ENCODE data around the gene SLC24A3.
A peak's percentile ranks its signal among the peaks of the same experiment; 100 is the strongest.

Gene SLC24A3

DNA sequence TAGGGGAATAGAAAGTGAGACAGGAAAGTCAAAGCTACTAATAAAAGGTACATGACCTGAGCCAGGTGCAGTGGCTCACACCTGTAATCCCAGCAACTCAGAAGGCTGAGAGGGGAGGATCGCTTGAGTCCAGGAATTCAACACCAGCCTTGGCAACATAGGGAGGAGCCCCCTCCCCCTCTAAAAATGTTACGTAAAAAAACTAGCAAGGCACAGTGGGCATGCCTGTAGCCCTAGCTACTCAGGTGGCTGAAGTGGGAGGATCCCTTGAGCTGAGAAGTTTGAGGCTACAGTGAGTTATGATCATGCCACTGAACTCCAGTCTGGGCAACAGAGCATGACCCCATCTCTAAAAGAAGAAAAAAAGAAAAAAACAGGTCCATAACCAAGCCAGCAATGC lies 359.6 kb downstream of the SLC24A3 start:
- no peak for DNase-seq (ENCODE audit: low read depth in 4 of 4, low spot score in 1 of 4)

DNA sequence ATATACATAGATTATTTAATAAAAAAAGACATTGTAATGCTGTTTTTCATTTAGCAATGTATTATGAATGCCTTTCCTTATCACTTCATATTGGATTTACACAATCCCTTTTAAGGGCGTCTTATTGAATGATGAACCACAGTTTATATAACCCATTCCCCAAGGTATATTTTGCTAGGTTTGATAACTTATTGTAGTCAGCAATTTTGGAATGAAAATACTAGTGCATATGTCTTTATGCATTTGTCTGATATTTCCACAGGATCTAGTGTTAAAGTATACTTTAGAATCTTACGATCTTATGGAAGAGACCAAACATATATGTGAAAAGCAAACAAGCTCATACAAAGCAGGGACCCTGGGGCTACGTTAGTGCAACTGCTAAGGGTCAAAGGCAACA lies 365.2 kb downstream of the SLC24A3 start:
- no peak for DNase-seq (ENCODE audit: low read depth in 4 of 4, low spot score in 1 of 4)

DNA sequence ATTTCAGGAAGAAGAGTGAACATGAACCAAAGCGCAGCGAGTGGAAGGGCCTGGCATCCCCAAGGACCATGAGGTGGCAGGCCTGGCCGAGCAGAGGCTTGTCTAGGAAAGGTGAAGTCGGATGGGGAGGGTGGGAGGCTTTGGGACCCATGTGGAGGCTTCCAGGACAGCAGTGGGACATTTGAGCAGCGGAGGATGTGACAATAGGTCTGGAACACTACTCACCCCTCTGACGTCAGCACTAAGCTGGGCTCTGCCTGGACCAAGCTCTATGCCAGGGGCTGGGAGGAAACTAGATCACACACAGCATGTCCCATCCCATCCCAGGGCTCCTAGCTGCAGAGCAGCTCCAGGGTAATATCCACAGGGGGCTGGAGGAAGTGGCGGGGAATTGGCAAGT lies 370.3 kb downstream of the SLC24A3 start:
- no peak for DNase-seq (ENCODE audit: low read depth in 4 of 4, low spot score in 1 of 4)

DNA sequence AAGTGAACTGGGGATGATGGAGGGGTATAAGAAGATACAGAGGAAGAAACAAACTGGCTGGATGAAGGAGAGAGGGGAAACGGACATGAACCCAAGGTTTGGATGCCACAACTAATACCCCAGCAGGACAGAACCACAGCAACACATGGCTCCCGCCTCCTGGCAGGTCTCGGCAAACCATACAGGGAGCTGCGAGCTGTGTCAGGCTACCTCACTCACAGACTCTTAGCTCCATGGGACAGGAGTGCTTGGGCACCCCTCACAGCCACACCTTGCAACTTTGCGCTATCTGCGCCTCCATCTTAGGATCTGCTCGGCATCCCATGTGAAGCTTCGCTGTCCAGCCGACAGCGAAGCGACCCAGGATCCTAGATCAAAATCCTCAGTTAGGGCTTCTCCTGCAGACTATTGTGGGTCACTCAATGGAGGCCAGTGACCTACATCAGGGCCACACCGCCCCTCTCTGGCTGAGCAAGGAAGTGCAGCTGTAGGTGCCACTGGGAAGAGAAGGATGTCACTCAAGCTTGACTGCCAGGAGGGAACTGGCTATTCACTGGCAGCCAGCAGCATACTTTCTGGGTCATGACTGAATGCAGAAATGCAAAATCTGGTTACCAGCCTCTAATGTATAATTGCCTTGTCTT lies 371.2 kb downstream of the SLC24A3 start:
- peak in 3 of 4 experiments; percentile 2 to 12 (median 10) for DNase-seq (ENCODE audit: low read depth in 4 of 4, low spot score in 1 of 4)

DNA sequence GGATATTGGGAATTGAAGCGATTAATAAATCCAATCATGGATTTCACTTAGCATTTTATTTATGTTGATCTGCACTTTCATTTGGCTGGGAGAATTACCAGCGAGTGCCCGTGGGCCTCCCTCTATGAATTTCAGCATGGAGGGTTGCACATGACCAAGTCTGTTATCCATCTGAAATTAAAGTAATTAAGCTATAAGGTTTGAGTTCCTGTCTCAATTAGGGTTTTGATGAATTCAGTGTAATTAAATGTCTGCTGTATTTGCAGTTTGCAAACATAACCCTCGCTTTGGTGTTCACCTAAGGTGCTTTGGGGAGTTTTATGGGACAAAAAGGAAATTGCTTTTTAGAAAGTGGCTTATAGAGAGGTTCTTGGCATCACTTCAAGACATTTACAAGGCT lies 375.8 kb downstream of the SLC24A3 start:
- DNase-seq (ENCODE audit: low read depth in 4 of 4, low spot score in 1 of 4) = no peak

DNA sequence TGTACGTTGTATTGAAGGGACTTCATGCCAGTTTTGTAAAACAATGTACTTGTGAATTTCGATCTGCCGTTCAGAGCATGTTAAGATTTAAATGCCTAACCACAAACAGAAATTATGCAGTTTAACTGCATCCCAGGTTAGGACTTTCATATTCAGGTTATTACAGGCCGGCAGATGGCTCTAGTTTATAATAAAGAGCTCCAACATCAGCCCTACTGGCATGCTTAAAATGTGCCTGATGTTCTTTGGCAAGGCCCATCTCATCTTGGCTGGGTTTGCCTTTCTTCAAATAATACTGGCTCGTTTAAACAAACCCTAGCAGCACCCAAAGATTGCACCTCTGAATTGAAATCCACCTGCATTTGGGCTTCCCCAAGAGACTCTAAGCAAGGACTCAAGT lies 376.3 kb downstream of the SLC24A3 start:
- no peak for DNase-seq (ENCODE audit: low read depth in 4 of 4, low spot score in 1 of 4)

DNA sequence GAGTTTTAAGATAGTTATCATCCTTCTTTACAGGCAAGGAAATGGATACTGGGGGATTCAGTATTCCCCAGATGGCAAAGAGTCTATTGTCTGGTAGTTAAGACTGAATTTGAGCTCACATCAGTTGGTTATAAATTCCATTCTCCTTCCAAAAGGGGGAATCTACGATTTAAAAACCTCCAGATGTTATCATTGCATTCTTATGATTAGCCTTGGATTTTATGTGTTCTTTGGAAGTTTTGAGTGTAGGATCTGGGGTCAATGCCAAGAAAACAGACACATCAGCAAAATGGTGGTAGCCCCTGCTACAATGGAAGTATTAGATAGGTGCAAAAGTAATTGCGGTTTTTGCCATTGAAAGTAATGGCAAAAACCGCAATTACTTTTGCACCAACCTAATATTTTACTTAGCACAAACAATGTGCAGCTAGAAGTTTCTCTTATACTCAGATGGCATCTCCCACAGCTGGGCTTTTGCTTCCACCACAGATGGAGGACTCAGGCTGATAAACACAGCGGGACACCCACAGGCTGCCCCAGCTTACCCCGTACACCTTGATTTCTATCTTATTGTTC lies 377.4 kb downstream of the SLC24A3 start:
- DNase-seq (ENCODE audit: low read depth in 4 of 4, low spot score in 1 of 4) = no peak

DNA sequence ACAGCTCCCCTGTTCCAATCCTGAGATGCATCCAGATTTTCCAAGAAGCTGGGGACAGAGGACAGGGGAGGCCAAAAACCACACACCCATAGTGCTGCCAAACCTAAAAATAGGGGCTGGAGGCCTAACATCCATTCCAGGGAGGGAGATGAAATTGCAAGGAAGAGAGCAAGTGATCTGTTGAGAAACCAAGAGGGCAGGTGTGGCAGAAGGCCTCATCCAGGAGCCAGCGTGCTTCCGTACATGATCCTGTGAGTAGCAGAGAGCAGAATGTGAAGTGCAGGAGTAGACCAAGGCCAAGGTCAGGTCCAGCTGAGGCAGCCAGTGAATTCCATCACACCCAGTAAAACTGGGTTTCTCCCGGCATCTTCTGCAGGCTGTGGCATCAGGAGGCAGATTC lies 377.9 kb downstream of the SLC24A3 start:
- DNase-seq (ENCODE audit: low read depth in 4 of 4, low spot score in 1 of 4) = no peak

DNA sequence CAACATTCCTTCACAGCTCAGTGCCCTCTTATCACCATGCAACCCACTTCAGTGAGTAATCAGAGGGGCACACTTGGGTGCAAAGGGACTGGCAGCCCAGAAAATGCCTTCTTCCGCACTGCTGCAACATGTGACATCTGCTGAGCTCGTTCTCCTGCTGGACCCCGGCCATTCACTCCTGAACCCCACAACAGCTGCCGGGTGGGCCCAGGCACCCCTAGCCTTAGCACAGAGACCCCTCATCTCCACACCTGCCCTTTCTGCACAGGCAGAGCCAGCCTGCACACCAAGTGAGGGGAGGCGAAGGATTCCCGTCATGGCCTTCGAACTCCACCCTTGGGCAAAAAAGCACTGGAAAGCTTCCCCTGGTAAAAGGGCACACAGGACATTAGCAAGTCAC lies 381.3 kb downstream of the SLC24A3 start:
- no peak for DNase-seq (ENCODE audit: low read depth in 4 of 4, low spot score in 1 of 4)

DNA sequence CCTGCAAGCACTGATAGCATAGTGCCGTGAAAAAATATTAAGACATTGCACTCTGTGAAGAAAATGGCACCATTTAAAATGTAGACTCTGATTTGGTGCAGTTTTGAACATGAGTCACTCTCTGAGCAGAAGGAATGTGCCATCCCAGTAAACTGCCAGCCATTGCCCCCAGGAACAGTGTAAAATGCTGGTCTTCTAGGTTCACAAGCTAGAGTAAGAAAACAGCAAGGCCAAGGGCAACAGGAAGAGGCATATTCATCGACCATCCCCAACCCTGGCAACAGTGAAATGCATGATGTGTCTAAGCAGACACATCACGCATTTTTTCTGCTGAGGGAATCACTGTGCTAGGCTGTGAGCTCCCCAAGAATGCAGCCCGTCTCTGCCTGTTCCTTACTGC lies 382.5 kb downstream of the SLC24A3 start:
- no peak for DNase-seq (ENCODE audit: low read depth in 4 of 4, low spot score in 1 of 4)

DNA sequence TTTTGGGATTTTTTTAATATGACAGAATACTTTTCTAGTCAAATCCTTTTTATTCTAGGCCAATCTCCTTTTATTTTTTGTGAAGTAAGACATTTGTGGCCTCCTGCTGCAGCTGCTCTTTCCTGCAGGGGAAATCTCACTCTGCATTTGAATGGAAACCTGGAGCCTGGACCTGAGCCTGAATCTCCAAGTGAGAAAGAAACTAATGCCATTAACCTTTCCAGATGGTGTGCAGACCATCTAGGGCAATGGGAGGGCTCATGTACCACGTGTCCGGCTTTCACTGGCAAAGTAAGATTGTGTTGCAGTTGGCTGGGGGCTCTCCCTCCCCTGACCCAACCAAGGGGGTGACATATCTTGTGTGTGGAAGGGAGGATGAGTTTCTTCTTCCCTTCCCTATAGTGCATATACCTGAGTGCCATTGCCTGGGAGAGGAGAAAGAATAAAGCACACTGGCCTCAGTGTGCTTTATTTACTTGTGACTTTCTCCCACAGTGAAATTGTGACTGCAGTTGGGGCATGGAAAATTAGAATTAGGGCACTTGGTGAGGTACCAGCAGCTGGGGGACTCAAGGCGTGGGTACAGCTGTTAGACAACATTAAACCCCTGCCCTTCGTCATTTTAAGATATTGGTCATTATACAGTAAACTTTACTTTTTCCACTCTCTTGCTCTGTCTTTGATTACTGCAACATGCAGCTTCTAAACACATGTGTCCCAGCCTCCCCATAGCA lies 385.8 kb downstream of the SLC24A3 start:
- DNase-seq (ENCODE audit: low read depth in 4 of 4, low spot score in 1 of 4) = no peak

DNA sequence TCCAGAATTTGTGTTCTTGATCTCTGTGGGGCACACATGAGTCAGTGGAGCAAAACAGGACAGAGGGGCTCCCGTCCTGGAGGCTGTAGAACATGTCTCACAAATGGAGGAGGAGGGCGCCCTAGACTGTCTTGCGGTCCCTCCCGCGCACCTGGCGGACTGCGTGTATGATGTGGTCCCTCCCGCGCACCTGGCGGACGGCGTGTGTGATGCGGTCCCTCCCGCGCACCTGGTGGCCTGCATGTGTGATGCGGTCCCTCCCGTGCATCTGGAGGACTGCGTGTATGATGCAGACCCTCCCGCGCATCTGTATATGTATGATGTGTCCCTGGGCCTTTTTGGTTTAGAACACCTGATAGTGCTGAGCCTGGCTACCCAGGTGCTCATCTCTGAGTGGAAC lies 386.8 kb downstream of the SLC24A3 start:
- no peak for DNase-seq (ENCODE audit: low read depth in 4 of 4, low spot score in 1 of 4)

DNA sequence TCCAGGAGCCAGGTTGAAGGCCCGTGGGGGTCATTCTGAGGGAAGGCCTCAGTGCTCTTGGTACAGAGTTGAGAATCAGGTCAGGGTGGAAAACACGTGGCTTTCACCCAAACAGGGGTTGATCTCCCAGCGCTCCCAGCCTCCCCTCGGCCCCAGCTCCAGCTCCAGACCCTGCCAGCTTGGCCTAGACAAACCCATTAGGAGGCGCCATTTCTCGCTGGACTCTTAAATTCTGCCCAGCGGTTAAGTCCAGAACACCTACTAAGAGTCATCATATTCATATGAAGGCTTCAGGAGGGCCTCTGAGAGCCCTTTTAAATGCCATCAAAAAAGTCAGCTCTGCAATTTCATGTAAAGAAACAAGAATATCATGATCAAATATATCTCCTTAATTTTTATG lies 387.6 kb downstream of the SLC24A3 start:
- DNase-seq (ENCODE audit: low read depth in 4 of 4, low spot score in 1 of 4) = no peak

DNA sequence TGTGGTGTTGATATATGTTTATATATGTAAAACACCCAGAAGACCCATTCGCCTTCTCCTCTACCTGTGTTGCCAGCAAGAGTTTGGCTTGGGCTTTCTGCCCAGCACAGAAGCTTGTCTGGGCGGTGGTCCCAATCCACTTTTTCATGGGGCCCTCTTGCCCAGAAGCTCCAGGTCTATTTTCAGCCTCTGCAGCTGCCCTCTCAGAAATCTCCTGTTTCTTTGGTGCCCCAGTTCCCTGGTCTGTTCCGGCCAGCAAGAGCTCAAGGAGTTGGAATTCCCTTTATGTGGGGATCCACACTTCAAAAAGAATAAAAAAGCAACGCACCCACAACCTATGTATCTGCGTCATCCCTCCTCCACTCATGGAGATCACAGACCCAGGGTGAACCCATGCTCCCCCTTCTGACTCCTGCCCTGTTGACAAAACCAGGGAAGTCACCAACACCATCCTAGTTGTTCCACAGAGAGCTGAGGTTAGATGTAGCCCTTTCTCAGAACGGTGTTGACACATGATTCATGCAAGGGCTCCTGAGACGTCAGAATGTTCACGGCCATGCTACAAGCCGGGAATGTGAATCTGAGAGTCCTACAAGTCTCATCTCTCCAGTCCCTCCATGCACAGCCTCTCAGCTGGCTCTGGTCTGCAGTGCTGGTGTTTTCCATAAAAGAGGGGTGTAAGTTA lies 388.8 kb downstream of the SLC24A3 start:
- DNase-seq (ENCODE audit: low read depth in 4 of 4, low spot score in 1 of 4) = no peak

DNA sequence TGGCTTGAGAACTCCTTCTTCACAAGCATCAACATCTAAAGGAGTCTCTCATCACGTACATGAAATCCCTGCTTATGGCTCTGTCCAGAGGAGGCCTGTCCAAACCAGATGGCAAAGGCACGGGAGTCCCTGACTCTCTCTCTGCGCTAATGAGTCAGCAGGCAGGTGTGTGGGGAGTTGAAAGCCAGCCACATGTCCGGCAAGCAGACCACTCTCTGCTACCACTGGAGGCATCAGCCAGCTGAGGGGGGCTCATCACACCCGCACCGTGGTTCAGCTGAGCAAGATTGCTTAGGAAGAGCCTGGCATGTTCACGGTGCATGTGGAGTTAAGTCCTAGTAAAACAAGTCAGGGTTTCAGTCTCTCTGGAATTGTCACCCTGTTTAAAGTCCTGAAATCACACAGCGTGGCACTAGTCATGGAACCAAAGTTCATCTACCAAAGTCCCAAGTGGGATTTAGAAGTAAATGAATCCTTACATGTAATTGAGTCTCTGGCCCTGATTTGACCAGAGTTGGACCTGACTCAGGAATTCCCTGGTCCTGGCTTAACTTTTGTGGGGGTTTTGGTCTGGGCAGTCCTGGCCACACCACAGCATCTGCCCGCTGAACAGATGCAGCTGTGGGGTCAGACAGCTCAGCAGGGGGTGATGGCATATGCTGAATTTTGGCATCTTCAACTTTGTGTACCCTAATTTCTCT lies 390.4 kb downstream of the SLC24A3 start:
- no peak for DNase-seq (ENCODE audit: low read depth in 4 of 4, low spot score in 1 of 4)

DNA sequence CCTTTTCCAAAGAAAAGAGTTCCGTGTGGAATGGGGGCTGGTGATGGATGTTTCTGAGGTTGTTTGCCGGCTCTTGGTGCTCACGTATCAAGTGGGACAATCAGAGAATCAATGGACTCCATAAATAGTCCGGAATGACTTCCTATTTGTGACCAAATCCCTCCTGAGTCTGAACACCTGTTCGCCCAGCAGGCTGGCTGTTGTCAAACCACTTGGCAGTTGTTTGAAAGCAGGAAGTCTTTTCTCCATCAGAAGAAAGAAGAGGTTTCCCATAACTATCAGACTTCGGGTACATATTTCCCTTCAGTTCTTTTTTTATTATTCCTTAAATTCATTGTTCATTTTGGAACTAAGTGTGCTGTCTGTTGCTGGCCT lies 390.9 kb downstream of the SLC24A3 start:
- DNase-seq (ENCODE audit: low read depth in 4 of 4, low spot score in 1 of 4) = no peak

DNA sequence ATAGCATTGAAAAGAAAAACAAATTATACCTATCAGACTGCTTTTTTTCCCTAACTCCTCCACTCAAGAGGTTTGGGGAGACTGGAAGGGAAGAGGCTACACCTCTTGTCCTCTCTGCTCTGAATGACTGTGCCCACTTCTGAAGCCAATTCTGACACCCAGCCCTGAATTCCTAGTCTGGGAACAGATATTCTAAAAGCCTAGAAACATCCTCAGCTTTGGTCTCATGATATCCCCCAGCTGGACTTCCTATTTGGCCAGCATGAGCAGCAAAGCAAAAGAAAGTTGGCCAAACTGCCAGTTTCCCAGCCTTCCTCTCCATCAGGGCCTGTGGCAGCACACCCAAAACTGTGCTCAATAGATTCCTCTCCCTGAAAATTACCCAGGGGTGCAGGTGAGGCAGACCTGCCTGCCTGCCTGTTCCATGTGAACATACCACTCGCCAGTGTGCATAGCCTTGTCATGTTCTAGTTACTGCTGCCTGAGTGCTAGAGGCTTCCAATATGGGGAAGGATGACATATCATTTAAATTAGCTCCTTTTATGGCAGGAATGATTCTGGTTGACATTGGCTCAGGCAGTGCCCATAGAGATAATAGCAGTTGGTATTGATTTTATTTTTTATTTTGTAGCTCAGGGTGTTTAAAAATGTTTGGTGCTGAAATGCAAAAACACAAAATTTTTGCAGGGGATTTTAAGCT lies 393.5 kb downstream of the SLC24A3 start:
- DNase-seq (ENCODE audit: low read depth in 4 of 4, low spot score in 1 of 4) = no peak

DNA sequence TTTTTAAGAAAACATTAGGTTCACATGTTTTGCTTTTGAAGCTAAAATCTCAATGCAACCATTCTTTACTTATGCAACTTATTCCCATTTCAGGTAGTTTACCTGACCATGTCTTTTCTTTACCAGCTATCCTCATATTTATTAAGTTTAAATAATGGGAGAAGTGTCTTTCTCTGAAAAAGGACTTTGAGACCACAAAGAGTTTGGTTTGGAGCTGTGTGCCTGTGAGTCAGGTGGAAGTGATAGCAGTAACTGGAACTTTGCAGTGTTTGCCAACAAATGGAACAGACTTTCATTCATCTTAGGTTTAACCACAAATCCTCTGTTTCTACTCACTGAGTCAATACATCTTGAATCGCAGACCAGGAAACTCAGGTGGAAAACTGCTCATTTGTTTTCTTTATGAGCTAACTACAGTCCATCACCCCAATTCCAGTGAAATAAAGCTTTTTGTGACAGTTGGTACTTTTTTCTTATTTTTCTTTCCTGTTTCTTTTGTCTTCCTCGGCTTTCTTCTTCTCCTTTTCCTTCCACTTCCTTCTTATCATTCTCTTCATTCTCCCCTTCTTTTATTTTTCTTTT lies 397.3 kb downstream of the SLC24A3 start:
- no peak for DNase-seq (ENCODE audit: low read depth in 4 of 4, low spot score in 1 of 4)

DNA sequence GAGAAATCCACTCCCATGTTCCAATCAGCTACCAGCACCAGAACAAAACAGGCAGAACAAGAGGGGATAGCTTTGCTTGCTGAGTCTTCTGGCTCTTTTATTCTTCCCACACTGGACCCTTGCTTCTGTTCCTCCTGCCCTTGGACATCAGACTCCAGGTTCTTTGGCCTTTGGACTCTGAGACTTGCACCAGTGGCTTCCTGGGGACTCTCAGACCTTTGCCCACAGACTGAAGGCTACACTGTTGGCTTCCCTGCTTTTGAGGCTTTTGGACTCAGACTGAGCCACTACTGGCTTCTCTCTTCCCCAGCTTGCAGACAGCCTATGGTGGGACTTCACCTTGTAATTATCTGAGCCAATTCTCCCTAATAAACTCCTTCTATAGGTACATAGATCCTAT lies 403.2 kb downstream of the SLC24A3 start:
- DNase-seq (ENCODE audit: low read depth in 4 of 4, low spot score in 1 of 4) = no peak

DNA sequence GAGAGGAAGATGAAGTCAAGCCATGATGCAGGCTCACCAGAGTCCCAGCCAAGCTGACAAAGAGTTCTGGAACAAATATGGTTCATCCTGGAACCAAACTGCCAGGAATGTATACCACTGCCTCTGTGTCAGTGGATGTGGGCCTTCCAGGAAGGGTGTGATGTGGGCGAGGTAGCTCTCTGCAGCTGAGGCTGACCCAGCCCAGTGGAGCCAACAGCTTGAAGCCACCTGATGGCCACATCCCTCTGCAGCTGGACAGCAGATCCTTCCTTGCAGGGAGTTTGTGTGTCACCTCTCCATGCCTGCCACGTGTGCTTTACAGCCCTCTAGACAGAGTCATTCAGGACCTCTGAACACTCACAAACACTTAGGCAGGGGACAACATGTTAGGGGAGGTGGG lies 403.6 kb downstream of the SLC24A3 start:
- no peak for DNase-seq (ENCODE audit: low read depth in 4 of 4, low spot score in 1 of 4)

DNA sequence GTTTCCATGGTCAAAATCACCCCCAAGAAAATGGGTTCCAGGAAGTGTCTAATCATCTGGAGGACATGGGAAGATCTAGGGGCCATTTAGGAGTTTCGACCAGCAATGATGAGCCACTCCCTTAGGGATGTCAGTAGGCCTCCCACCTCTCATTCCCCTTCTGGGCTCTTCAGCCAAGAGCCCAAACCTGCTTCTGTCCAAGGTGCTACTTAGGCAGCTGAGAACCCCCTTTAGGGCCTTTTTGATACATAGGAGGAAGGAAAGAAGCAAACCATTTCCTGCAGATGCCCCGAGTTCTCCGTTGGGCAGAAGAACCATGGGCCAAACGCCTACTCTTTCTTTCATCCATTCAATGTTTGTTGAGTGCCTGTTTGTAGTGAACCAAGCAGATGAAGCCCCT lies 404.2 kb downstream of the SLC24A3 start:
- no peak for DNase-seq (ENCODE audit: low read depth in 4 of 4, low spot score in 1 of 4)

Measured in stimulated activated CD4-positive, alpha-beta T cell treated with anti-CD3 and anti-CD28 coated beads, Interleukin-1b, Interleukin-23, amount 100 ng/mL, for 24 hours (primary cell).